Testis (tissue), 3 donors: Measurements from ENCODE around the gene PRRT2. TPM values are rescaled to one million over a fixed set of nuclear protein-coding genes. Genes with fewer than 3 reads are reported as not detected.
"Not testable (repeated sequence)": the region's sequence is repeated elsewhere in the genome, so short reads cannot be mapped to it uniquely, and the experiment has no call there.

ENCODE experiments used
- DNase-seq: peaks from one replicate; pipeline ENCODE4 v3.0.0-alpha.2; 2019
- H3K27ac ChIP-seq, 2 donors: fragments of 200-600 bp; sonication (generic); one replicate each; pipeline ENCODE4 v1.5.1; 2019
- H3K27me3 ChIP-seq: fragments of 200-600 bp; sonication (generic); one replicate; pipeline ENCODE4 v1.5.1; 2019
- H3K36me3 ChIP-seq: fragments of 200-600 bp; sonication (generic); one replicate; pipeline ENCODE4 v1.5.1; 2017; ENCODE audit warnings: low read depth; ENCODE audit errors: missing control alignments
- H3K4me1 ChIP-seq: fragments of 200-600 bp; sonication (generic); one replicate; pipeline ENCODE4 v1.5.1; 2019
- H3K4me3 ChIP-seq, 2 donors: fragments of 200-600 bp; sonication (generic); one replicate each; pipeline ENCODE4 v1.5.1; 2017 to 2019
- H3K9me3 ChIP-seq: fragments of 200-600 bp; sonication (generic); one replicate; pipeline ENCODE4 v1.5.1; 2017
- CTCF ChIP-seq, 3 experiments: fragments of 450-650 bp in 2 of 3; fragments of 200-600 bp in 1 of 3; sonication (generic) in 1 of 3; IDR thresholded peaks; one replicate each; pipeline ENCODE4 v1.5.1; 2016 to 2019; ENCODE audit warnings: antibody characterized with exemption in 3 of 3, mild to moderate bottlenecking in 2 of 3, moderate library complexity in 1 of 3
- POLR2A ChIP-seq: fragments of 450-650 bp; IDR thresholded peaks from one replicate; pipeline ENCODE4 v1.6.1; 2017; ENCODE audit warnings: antibody characterized with exemption, mild to moderate bottlenecking, moderate library complexity
- WGBS, 2 donors: methylation state at CpG; one replicate each; pipeline ENCODE4 v1.1.5; 2018; 5-methylcytosine and 5-hydroxymethylcytosine counted together
- intact Hi-C: fragments of 100-400 bp; cut with DNase I; formaldehyde crosslinking; loops from one replicate; pipeline ENCODE4 v1.15.1; 2023; ENCODE audit warnings: low total_unique reads
- polyA plus RNA-seq: library from polyadenylated mRNA; stranded (reverse); fragments of 350-450 nt; fragmentation: Illumina TruSeq; extraction: RNeasy Lipid Tissue Mini Kit (QIAGEN cat#74804); gene quantifications from one replicate; pipeline ENCODE4 v1.2.3, GENCODE V29; 2014; ENCODE audit warnings: low read depth, low replicate concordance; ENCODE audit not compliant: insufficient read depth
- total RNA-seq, 2 donors: library from RNA; depleted of rRNA; stranded (reverse); fragments of >200 nt; gene quantifications; one replicate each; pipeline ENCODE4 v1.2.3, GENCODE V29; 2016

PRRT2 gene
- total and polyA plus RNA-seq, 3 donors from 2014 or later = 8.0 to 18.0 (median 13.3) TPM

GRCh38 chr16:29767062-29767461 lies 44.9 kb upstream of the PRRT2 start:
- Histone ChIP-seq H3K4me1 (no peaks in the 10 kb centered on the region), H3K27ac (no peak overlapping the region), H3K9me3 (no peaks in the 10 kb centered on the region), H3K4me3 (no peak overlapping the region), H3K36me3 (no peaks in the 10 kb centered on the region), H3K27me3 (no peaks in the 10 kb centered on the region)
- TF ChIP-seq POLR2A (no peak), CTCF (IDR thresholded peaks at IDR 0.05) (no peak)
- no peak for DNase-seq
- 86 to 93% methylated on average over 3 of the region's 3 CpGs for WGBS, 2 donors
- intact Hi-C loops = no loop called here

DNA sequence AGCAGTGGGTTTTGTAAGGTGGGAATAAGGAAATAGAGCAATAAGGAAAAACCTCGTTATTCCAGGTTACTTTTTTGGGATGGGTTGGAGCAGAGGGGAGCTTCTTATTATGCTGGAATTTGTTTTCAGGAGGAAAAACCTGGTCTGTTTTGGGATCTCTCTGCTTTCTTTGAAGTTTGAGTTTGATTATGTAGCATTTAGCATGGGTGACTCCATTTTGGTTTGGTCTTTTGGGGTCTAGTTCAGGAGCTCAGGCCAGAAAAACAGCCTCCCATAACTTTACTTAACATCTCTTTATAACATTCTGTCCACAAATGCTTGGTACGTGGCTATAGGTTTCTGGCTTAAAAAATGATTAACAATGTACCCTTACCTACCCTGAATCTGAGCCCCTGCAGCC lies 42.5 kb upstream of the PRRT2 start:
- Histone ChIP-seq H3K27ac (no peak overlapping the region), H3K4me3 (no peak overlapping the region), H3K36me3 (no peaks in the 10 kb centered on the region), H3K27me3 (no peaks in the 10 kb centered on the region), H3K9me3 (no peaks in the 10 kb centered on the region), H3K4me1 (no peaks in the 10 kb centered on the region)
- intact Hi-C loops = no loop called here
- DNase-seq = no peak
- TF ChIP-seq CTCF (IDR thresholded peaks at IDR 0.05) (no peak), POLR2A (no peak)
- WGBS, 2 donors = 78 to 92% methylated on average over 2 of the region's 2 CpGs

- H3K4me3 ChIP-seq = no peak overlapping the region
- intact Hi-C loops = no loop called here
- H3K4me1 ChIP-seq = no peaks in the 10 kb centered on the region
- no peak overlapping the region for H3K27ac ChIP-seq
- DNase-seq = no peak
- TF ChIP-seq POLR2A (no peak), CTCF (IDR thresholded peaks at IDR 0.05) (no peak)
- WGBS, 2 donors = 81 to 83% methylated on average over 7 of the region's 7 CpGs
- no peaks in the 10 kb centered on the region for H3K36me3 ChIP-seq
- no peaks in the 10 kb centered on the region for H3K27me3 ChIP-seq
- H3K9me3 ChIP-seq = no peaks in the 10 kb centered on the region
Measured at GRCh38 chr16:29770250-29770929, 41.6 kb upstream of the PRRT2 start.

- intact Hi-C loops, H3K36me3 ChIP-seq, H3K4me3 ChIP-seq, H3K4me1 ChIP-seq, H3K27me3 ChIP-seq, H3K27ac ChIP-seq, H3K9me3 ChIP-seq, DNase-seq: not testable (repeated sequence)
- 84 to 89% methylated on average over 7 of the region's 7 CpGs for WGBS, 2 donors
Measured at GRCh38 chr16:29772330-29772729, 39.7 kb upstream of the PRRT2 start.

- WGBS, 2 donors = 87 to 95% methylated on average over 5 of the region's 5 CpGs
- no peaks in the 10 kb centered on the region for H3K27me3 ChIP-seq
- TF ChIP-seq POLR2A = no peak
- no peak for TF ChIP-seq CTCF (IDR thresholded peaks at IDR 0.05)
- no peak for DNase-seq
- no peaks in the 10 kb centered on the region for H3K9me3 ChIP-seq
- no peaks in the 10 kb centered on the region for H3K4me1 ChIP-seq
- intact Hi-C loops = no loop called here
- H3K27ac ChIP-seq = no peak overlapping the region
- no peak overlapping the region for H3K4me3 ChIP-seq
- H3K36me3 ChIP-seq = no peaks in the 10 kb centered on the region
Measured at GRCh38 chr16:29774730-29775129, 37.3 kb upstream of the PRRT2 start.
